AML-193 (cell line): ENCODE measurements around the gene ATRN.

Experiments used
- DNase-seq, 2 experiments: peaks; one replicate each; lab custom pipeline; 2025; lab: John Stamatoyannopoulos, UW

Gene ATRN

DNA sequence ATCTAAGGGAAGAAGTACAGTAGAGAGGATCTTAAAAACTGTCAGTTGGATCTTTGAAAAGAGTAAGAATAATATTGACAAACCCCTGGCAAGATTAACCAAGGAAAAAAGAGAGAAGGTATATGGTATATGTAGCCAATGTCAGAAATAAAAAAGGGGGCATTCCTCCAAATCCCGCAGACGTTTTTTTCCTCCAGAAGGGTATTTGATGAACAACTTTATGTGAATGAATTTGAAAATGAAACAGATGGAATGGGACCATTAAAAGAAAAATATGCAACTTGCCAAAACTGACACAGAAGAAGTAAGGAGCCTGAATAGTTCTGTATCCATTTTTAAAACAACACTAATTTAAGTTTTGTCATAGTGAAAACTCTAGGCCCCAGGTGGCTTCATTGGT, 156.7 kb downstream of the ATRN start:
- DNase-seq, result no peak

- no peak for DNase-seq
Measured at GRCh38 chr20:3628502-3629314, 157.9 kb downstream of the ATRN start.

GRCh38 chr20:3629893-3630292, 159.1 kb downstream of the ATRN start:
- DNase-seq, result no peak

DNA sequence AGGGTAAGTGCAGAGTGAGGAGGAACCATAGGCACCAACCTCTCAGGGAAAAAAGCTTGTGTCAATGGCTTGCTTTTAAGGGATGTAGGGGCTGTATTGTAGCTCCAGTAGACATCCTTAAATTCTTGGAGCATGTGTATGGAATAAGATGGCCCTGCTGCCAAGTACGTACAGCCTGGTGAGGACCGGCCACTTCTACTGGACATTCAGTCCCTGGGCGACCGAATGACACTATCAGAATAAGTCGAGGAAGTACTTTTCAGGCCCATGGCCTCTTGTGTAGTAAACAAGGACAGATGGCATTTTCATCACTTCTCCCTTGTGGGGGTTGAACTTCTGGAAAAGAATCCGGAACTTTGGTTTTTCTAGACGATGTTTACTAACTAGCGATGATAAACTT, 159.6 kb downstream of the ATRN start:
- no peak for DNase-seq

DNA sequence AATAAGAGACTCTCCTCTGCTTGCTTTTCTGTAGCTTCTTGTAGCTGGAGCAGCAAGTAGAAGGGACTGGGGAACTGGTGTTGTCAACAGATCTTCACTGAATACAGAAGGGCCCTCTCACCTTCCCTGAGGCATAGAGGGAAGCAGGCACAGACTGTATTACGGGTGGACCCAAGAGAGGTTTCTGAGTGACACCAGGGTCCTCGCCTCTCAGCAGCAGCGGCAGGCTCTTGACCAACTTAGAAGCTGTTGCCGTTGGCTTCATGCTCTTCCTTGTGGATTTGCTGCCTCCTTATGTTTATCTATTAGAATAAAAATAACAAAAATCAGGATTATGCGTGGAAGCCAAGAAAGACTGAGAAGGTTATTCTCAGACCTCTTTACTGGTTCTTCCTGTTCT, 160.7 kb downstream of the ATRN start:
- DNase-seq, result no peak

- DNase-seq, result no peak
Measured at GRCh38 chr20:3632311-3633004, 161.6 kb downstream of the ATRN start.

DNA sequence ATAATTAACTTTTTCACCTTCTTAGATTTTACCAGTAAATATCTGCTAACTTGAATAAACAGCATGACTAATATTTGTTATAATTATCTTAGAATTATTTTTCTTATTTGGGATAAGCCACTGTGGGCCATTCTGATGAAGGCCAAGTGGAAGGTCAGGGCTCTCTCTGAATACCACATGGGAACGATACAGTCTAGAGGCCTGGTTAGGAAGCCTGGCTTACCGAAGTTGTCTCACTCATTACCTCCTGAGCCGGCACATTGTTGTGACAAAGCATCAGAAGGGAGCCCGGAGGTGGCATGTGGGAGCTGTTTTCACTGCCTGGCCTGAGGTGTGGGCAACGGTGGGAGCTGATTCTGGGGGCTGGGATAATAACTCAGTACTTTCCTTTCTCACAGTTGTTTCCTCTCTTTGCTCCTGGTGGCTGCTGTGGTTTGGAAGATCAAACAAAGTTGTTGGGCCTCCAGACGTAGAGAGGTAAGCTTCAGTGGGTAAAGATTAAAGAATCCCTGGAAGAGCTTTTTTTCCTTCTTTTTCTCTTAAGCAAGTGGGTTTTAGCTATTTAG, 163.2 kb downstream of the ATRN start:
- DNase-seq, result no peak

DNA sequence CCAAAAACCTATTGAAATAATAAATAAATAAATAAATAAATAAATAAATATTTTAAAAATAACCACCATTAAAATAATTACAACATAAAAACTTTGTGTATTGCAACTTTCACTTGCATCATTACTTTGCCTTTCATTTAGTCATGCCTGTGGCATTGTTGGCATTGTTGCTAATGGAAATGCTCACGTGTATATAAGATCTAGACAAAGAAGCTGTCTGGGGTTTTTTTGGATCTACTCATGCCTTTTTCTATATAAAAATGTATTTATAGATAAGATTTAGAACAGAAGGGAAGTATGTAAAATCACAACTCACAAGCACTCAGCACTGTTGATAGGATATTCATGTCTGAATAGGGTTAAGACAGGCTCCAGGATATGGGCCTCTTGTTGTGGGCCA, 164.5 kb downstream of the ATRN start:
- no peak for DNase-seq

DNA sequence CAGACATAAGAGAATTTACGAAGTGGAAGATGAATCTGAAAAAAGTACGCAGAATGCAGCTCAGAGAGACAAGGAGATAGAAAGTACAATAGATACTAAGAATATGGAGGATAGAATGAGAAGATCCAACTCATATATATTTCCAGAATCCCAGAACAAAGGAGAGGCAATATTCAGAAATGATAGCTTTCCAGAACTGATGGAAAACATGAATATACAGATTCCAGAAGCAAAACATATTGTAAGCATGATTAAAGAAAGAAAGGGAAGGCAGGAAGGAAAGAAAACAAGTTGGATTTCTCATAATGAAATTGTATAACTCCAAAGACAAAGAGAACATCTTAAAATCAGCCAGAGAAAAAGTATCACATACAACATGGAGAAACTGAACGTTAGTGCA, 169.4 kb downstream of the ATRN start:
- DNase-seq, result no peak

DNA sequence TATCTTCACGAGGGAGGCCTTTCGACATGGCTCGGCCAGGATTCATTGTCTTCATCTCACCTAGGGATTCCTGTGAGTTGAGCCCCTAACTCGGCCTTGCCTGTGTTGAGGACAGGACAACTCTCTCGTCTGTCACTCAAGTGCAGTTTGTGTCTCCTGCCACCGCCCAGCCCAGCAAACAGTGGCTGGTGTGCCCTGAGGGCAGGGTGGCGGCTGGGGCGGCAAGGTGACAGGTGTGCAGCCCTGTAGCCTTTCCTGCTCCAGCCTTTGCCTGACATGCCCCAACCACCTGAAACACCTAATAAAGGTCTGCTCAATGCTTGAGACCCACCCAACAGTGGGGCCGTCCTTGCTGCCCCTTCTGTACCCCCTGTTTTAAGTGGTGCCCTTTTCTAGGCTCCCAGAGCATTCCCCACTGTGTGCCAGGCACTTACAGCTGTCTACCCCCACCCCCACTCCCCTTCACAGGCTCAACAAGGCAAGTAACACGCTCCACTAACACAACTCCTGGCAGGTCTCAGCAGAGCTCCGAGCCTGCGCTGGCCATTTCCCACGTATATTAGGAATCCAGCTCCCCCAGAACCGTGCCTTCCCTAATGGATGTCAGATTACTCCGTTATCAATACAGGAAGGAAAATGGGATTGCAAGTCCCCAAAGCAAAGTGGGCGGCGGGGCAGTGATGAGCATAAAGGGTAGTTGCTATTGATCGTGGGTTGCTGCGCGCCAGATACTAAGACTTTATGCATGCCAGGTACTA, 174.7 kb downstream of the ATRN start:
- DNase-seq, result no peak

DNA sequence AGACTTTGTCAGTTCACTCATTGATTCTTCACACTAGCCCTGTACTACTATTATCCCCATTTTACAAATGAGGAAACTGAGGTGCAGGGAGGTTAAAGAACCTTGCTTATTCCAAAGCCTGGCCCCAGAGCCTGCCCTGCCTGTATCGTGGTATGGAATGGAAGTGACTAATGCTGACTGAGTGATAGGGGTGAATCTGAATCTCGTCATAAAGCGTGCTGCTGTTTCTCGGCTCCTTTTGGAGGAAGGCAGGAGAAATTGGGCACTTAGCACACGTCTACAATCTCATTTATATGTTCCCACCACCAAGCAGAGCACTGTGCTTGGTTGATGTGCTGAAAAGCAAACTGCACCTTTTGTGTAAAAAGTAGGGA, 175.2 kb downstream of the ATRN start:
- DNase-seq, result no peak

GRCh38 chr20:3646651-3647050, 175.8 kb downstream of the ATRN start:
- DNase-seq, result no peak

DNA sequence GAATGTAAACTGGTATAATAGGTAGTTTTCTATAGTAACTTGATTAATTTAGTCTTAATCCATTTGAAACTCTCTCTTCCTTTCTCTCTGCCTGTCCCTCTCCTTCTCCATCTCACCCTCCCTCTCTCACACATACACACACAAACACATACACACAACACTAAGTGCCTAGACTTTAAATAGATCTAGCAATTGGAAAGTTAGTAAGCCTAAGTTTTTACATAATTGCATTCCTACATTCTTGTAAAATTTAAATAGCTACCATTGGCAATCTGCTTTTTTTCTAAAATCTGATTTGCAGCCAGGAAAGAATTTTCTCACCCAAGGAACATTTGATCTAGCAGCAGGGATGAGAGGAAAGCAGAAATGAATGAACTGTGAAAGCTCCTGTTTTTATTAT, 176.7 kb downstream of the ATRN start:
- no peak for DNase-seq

- DNase-seq, result no peak
Measured at GRCh38 chr20:3648951-3649350, 178.1 kb downstream of the ATRN start.

- DNase-seq, result no peak
Measured at GRCh38 chr20:3651204-3651962, 180.6 kb downstream of the ATRN start.

GRCh38 chr20:3652221-3652620, 181.4 kb downstream of the ATRN start:
- DNase-seq, result no peak

GRCh38 chr20:3652676-3653596, 182.1 kb downstream of the ATRN start:
- DNase-seq, result peak; percentile 41 to 45

DNA sequence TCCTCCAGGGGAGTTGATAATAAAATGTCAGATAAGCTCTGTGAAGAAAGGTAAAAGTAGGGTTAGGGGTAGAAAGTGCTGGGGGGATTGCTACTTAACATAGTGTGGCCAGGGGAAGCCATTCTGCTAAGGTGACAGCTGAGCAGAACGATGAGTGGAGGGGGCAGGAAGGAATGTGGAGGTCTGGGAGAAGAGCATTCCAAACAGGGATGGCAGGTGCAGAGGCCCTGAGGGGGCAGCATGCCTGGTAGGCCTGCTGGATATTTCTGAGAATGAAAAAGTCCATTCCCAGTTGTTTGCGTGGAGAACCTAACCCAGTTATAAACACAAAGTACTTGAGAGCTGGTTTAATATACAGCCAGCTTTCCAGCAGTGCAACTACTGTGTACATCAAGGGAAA, 183.1 kb downstream of the ATRN start:
- DNase-seq, result no peak

GRCh38 chr20:3654326-3655130, 183.7 kb downstream of the ATRN start:
- no peak for DNase-seq

DNA sequence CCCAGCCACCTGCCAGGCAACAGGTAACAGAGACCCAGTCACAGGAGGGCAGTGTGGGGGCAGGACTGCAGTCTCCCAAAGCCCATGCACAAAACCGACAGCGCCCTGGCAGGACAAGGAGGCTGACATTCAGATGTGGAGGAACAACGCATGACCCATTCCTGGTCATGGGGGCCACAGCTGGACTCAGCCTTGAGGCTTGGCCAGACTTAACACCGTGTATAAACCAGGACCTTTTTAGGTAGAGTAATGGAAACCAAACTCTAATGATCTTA, 184.2 kb downstream of the ATRN start:
- DNase-seq, result no peak
